Measurements from ENCODE around the gene ITFG2. TPM values are rescaled to one million over a fixed set of nuclear protein-coding genes. Genes with fewer than 3 reads are reported as not detected.

ITFG2 gene
- total and polyA plus RNA-seq, 2 donors (not counting 3 experiments of a cell fraction or from before 2014, with no cell fraction given) = 25.0 to 31.9 TPM

DNA sequence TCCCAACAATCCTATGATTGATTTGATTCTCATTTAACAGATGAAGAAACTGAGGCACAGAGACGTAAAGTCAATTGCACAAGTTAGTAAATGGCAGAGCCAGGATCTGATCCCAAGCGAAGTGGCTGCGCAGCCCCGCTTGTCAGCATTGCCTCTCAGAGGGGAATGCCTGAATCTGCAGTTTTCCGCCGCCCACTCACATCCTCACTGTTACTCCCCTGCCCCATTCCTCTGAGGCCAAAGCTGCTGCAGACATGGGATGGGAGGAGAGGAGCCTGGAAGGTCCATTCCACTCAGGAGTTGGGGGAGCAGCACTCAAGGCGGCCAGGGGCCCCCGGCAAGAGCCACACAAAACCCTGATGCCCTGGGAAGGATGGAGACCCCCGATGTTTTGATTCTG is 21.3 kb downstream of the ITFG2 start:
- Histone ChIP-seq H3K79me2 (ENCODE audit: control insufficient read depth, insufficient read depth, low read length) (no peaks in the 10 kb centered on the region), H3K9ac (replicated peaks; ENCODE audit: extremely low read depth, insufficient read depth, low read length) (no peak overlapping the region), H4K20me1 (replicated peaks; ENCODE audit: control insufficient read depth, extremely low read depth, insufficient read depth, low read length) (no peaks in the 10 kb centered on the region), H3K27ac (ENCODE audit: insufficient read depth, low read depth, low read length) (no peak overlapping the region), H3K4me2 (ENCODE audit: insufficient read depth, low read length) (no peak overlapping the region), H3K4me1 (ENCODE audit: control insufficient read depth, extremely low read depth, insufficient read depth, low read length) (no peaks in the 10 kb centered on the region), H3K27me3 (ENCODE audit: control insufficient read depth in 2 of 2, insufficient read depth in 2 of 2, low read length in 2 of 2) (peaks cover 0 to 4% of the 10 kb centered on the region in 2 experiments), H2AFZ (ENCODE audit: low read depth, low read length) (no peak overlapping the region), H3K36me3 (ENCODE audit: control insufficient read depth in 2 of 2, extremely low read depth in 1 of 2, insufficient read depth in 2 of 2, low read length in 2 of 2) (peaks cover 0 to 2% of the 10 kb centered on the region in 2 experiments), H3K9me1 (replicated peaks; ENCODE audit: control insufficient read depth, extremely low read depth, insufficient read depth, low read length) (no peaks in the 10 kb centered on the region), H3K4me3 (replicated peaks in 1 of 3; ENCODE audit: insufficient read depth in 1 of 3, low read depth in 1 of 3, low read length in 3 of 3) (no peak overlapping the region), H3K9me3 (replicated peaks; ENCODE audit: control insufficient read depth, insufficient read depth, low read length) (no peaks in the 10 kb centered on the region)
- POLR2A ChIA-PET = no interaction called here
- FAIRE-seq (no peak), DNase-seq (ENCODE audit: low read depth, low spot score) (no peak)
- intact Hi-C loops (cut with micrococcal nuclease) (no loop called here), dilution Hi-C loops (cut with MboI; ENCODE audit: extremely low pct_ligation_motif_present, low sequenced_read_pairs) (no loop called here)
- TF ChIP-seq, protein P1, sequence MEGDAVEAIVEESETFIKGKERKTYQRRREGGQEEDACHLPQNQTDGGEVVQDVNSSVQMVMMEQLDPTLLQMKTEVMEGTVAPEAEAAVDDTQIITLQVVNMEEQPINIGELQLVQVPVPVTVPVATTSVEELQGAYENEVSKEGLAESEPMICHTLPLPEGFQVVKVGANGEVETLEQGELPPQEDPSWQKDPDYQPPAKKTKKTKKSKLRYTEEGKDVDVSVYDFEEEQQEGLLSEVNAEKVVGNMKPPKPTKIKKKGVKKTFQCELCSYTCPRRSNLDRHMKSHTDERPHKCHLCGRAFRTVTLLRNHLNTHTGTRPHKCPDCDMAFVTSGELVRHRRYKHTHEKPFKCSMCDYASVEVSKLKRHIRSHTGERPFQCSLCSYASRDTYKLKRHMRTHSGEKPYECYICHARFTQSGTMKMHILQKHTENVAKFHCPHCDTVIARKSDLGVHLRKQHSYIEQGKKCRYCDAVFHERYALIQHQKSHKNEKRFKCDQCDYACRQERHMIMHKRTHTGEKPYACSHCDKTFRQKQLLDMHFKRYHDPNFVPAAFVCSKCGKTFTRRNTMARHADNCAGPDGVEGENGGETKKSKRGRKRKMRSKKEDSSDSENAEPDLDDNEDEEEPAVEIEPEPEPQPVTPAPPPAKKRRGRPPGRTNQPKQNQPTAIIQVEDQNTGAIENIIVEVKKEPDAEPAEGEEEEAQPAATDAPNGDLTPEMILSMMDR (IDR thresholded peaks at IDR 0.05; ENCODE audit: extremely low read depth in 1 of 2, insufficient read depth in 1 of 2, low read depth in 1 of 2, low read length in 2 of 2) = no peak
- no peak for TF ChIP-seq JUN (IDR thresholded peaks at IDR 0.05; ENCODE audit: borderline replicate concordance, insufficient read depth, insufficient read length, low read depth)
- TF ChIP-seq GATA2 (IDR thresholded peaks at IDR 0.05; ENCODE audit: insufficient read depth, insufficient read length, low read depth, low read length) = no peak
- no peak for TF ChIP-seq POLR2A (IDR thresholded peaks at IDR 0.05; ENCODE audit: low read depth, low read length)
- TF ChIP-seq EZH2 (IDR thresholded peaks at IDR 0.05; ENCODE audit: borderline replicate concordance, low read depth, low read length, severe bottlenecking) = no peak
- no peak for TF ChIP-seq MYC (IDR thresholded peaks at IDR 0.05; ENCODE audit: low read depth, low read length)
- no TSS peak for BruUV-seq (replicated peaks)
- CTCF ChIA-PET = interaction anchor here (0.9 to 2.1 kb wide), 4 partner anchors 12 to 208 kb away, joined by 3 to 9 read pairs (median 4); no protein-coding TSS in a partner anchor
